Kidney epithelial cell (primary cell): ENCODE measurements around the gene RAD51B. TPM values are rescaled to one million over a fixed set of nuclear protein-coding genes. Genes with fewer than 3 reads are reported as not detected.

Experiments used
- DNase-seq: peaks from one replicate; pipeline ENCODE4 v3.0.0-alpha.2; 2010; ENCODE audit warnings: low read depth
- H3K27me3 ChIP-seq: 2 replicates; pipeline ENCODE4 v1.6.0; 2011; ENCODE audit warnings: low read length; ENCODE audit not compliant: control insufficient read depth, insufficient read depth
- H3K36me3 ChIP-seq: 2 replicates; pipeline ENCODE4 v1.5.1; 2011; ENCODE audit warnings: low read length; ENCODE audit not compliant: control insufficient read depth, insufficient read depth
- H3K4me3 ChIP-seq: 2 replicates; pipeline ENCODE4 v1.5.1; 2011; ENCODE audit warnings: low read depth, mild to moderate bottlenecking, control low read depth, low read length
- total RNA-seq: library from RNA; depleted of rRNA; stranded (reverse); fragments of >200 nt; gene quantifications from 2 replicates; pipeline ENCODE4 v1.2.3, GENCODE V29; 2015
- TF ChIP-seq, protein P1 (sequence below): IDR thresholded peaks from 2 replicates; pipeline ENCODE4 v1.5.1; 2011; ENCODE audit warnings: mild to moderate bottlenecking, moderate library complexity, low read length, control low read depth, inconsistent platforms; ENCODE audit not compliant: insufficient read depth, poor library complexity, severe bottlenecking

Gene RAD51B
- total RNA-seq, 1 donor from 2014 or later = 9.5 TPM

DNA sequence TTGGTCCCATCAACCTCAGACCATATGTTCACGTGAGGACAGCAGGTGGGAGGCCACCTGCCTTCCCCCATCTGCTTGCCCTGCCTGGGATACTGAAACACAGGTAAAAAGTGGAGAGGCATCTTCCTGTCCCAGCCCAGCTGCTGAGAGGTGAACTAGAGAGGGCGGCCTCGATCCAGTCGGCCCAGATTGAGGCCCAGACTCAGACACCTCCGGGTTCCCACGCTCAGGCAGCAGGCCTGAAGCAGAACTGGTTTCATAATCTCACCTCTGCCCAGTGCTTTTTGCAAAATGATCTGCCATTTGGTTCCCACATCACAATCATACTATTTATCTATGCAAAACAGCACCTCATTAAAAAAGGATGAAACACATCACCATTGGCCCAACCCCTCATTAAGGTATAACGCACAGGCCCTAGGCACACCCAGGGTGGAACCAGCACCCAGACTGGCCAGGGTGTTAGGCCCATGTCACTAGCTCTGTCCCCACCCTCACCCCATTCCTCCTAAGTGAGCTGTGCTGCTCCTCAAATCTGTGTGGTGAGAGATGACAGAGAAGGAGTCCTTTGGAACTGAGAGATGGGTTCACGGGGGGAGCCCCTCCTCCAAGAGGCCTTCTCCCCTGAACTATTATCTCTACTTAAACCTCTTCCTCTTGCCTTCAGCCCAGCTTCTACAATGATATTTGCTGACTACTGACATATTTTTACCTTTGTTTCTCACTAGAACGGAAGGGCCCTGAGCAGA lies 892.2 kb downstream of the RAD51B start:
- TF ChIP-seq, protein P1, sequence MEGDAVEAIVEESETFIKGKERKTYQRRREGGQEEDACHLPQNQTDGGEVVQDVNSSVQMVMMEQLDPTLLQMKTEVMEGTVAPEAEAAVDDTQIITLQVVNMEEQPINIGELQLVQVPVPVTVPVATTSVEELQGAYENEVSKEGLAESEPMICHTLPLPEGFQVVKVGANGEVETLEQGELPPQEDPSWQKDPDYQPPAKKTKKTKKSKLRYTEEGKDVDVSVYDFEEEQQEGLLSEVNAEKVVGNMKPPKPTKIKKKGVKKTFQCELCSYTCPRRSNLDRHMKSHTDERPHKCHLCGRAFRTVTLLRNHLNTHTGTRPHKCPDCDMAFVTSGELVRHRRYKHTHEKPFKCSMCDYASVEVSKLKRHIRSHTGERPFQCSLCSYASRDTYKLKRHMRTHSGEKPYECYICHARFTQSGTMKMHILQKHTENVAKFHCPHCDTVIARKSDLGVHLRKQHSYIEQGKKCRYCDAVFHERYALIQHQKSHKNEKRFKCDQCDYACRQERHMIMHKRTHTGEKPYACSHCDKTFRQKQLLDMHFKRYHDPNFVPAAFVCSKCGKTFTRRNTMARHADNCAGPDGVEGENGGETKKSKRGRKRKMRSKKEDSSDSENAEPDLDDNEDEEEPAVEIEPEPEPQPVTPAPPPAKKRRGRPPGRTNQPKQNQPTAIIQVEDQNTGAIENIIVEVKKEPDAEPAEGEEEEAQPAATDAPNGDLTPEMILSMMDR = no peak
- Histone ChIP-seq H3K27me3 (no peaks in the 10 kb centered on the region), H3K36me3 (no peaks in the 10 kb centered on the region), H3K4me3 (no peak overlapping the region)
- DNase-seq = no peak

DNA sequence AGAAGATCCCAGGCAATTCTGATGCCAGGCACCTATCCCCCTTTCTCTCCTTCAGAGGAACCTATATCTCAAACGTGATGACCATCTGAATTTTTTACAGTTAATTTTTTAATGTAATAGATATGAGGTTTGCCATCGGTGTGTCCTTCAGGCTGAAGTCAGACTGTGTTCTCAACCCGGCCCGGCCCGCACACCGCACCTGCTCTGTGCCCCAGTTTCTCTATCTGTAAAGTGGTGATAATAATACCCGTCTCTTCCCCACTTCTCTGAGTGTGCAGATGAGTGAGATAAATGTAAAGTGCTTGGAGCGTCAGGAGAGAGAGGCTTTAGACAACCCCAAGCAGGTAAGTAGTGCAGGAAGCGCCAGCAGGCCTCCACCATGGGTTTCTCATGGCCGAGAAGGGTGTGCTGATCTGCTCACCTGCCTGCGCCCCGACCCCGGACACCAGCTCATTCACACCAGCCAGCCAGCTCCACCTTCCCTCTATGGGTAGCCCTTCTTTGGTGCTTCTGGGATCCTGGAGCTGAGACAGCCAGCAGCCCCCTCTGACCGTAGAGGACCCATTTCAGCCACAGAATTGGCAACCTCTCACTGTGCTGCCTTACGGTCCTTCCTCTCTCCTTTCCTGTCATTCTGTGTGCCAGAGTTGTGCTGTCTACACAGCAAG lies 893.3 kb downstream of the RAD51B start:
- H3K36me3 ChIP-seq = no peaks in the 10 kb centered on the region
- H3K4me3 ChIP-seq = no peak overlapping the region
- no peaks in the 10 kb centered on the region for H3K27me3 ChIP-seq
- TF ChIP-seq, protein P1 = no peak
- DNase-seq = no peak

DNA sequence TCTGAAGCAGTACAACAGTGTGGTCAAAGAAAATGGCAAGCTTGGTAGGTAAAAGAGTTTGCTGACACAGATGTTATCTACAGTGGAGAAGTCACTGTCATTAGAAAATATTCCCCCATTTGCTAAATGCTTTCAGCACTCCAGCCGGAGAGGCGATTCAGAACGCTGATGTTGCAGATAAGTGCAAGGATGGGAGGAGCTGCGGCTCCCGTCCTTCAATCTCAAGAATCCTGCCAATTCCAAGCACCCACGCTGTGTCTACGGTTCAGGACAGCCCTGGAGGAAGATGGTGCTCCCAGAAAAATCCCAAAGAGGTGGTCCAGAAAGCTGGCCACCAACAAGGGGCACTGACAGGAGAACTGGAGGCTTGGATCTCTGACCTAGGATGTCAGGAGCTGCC lies 894.2 kb downstream of the RAD51B start:
- no peaks in the 10 kb centered on the region for H3K36me3 ChIP-seq
- DNase-seq = no peak
- H3K27me3 ChIP-seq = no peaks in the 10 kb centered on the region
- no peak overlapping the region for H3K4me3 ChIP-seq
- TF ChIP-seq, protein P1 = no peak

DNA sequence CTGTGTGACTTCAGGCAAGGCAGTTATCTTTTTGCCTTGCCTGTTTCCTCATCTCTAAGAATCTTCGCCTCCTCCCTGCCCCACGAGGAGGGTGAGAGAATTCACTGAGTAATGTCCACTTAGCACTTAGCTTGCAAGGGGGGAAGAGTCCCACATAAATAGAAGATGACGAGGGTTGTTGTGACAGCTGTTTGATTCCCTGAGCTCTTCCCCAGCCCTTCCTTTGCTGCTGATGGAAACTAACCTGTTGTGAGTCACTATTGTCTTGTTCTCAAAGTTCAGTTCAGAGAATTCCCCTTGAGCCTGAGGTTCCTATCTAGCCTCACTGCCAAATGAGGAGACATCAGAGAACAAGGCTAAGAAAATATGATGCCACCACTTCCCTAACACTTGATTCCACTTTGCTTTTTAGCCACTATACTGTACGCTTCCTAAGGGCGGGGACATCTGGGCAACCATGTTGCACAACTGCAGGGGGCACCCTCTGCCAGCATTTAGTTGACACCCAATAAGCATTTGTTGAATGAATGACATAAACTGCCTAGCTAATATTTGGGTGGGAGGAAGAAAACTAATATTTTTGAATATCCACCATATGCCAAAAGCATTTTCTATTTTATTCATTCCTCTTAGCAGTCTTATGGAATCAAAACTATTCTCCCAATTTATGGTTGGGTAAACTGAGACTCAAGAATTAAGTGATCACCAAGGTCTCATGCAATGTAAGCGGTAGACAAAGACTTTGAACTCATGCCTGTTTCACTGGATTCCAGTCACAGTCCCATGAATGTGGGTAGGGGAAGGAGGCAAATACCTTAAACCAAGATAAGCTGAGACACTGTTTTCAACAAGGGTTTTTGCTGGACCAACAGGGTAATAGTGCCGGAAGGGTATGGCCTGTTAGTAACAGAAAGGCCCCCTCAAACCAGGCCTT lies 895.7 kb downstream of the RAD51B start:
- TF ChIP-seq, protein P1 = no peak
- peak; percentile 80 for DNase-seq

DNA sequence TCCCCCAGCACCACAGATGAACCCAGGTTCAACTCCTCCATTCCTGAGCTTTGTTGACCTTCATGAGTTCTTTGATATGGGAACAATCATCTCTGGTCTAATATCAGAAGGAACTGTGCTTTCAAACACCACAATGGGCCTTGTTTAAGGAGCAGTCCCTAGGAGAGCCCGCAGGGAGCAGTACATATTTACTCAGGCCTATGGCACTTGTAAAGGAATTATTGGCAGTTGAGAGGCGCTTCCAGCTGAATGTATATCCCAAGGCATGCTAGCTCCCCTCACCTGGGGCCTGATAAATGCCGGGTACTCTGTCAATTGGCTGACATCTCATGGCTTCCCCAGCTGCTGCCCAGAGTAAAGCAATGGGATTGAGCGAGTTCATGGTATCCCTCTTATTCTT lies 897.1 kb downstream of the RAD51B start:
- H3K27me3 ChIP-seq = no peaks in the 10 kb centered on the region
- H3K36me3 ChIP-seq = no peaks in the 10 kb centered on the region
- H3K4me3 ChIP-seq = no peak overlapping the region
- TF ChIP-seq, protein P1 = no peak
- DNase-seq = no peak

More for the DNA sequence above, 895.7 kb downstream of the RAD51B start:
- Histone ChIP-seq H3K4me3 (no peak overlapping the region), H3K27me3 (no peaks in the 10 kb centered on the region), H3K36me3 (no peaks in the 10 kb centered on the region)
